Caco-2 (cell line): ENCODE results near the gene GIT2. TPM values are rescaled to one million over a fixed set of nuclear protein-coding genes. Genes with fewer than 3 reads are reported as not detected.
"Not testable (repeated sequence)": the region's sequence is repeated elsewhere in the genome, so short reads cannot be mapped to it uniquely, and the experiment has no call there.

ENCODE experiments used
- BruUV-seq: library from RNA; stranded (reverse); fragments of 400-500 nt; replicated peaks from 2 replicates; lab custom pipeline; 2021; lab: Mats Ljungman, UMichigan
- CTCF ChIA-PET: fragments of 300-600 bp; sonication (Branson Sonifier 250); formaldehyde crosslinking; loops from one replicate; lab custom pipeline; 2022; ENCODE audit warnings: antibody characterized with exemption; lab: Charles Lee
- POLR2A ChIA-PET: fragments of 300-600 bp; sonication (Branson Sonifier 250); formaldehyde crosslinking; loops from one replicate; lab custom pipeline; 2022; ENCODE audit warnings: antibody characterized with exemption; lab: Charles Lee
- DNase-seq, 2 experiments: peaks; one replicate each; pipeline versions ENCODE4 v3.0.0 to v3.0.0-alpha.2; 2020 to 2022
- H3K27me3 ChIP-seq: replicated peaks from 2 replicates; pipeline ENCODE4 v1.6.0; 2011; ENCODE audit warnings: low read length; ENCODE audit not compliant: control insufficient read depth, insufficient read depth
- H3K36me3 ChIP-seq: 2 replicates; pipeline ENCODE4 v1.5.1; 2011; ENCODE audit warnings: low read length; ENCODE audit not compliant: control insufficient read depth, insufficient read depth
- H3K4me1 ChIP-seq: fragments of 250-450 bp; sonication (Bioruptor Pico); 2 replicates; pipeline ENCODE4 v1.5.1; 2020; ENCODE audit warnings: mild to moderate bottlenecking
- H3K4me3 ChIP-seq: 2 replicates; pipeline ENCODE4 v1.5.1; 2011; ENCODE audit warnings: low read depth, mild to moderate bottlenecking, control low read depth, low read length
- H3K9me3 ChIP-seq: fragments of 250-450 bp; sonication (Bioruptor Pico); 2 replicates; pipeline ENCODE4 v1.5.1; 2020; ENCODE audit warnings: mild to moderate bottlenecking, moderate library complexity
- H3K27ac Mint-ChIP-seq: one replicate; pipeline ENCODE4 v1.8.0; 2022; ENCODE audit warnings: mixed read lengths; ENCODE audit not compliant: unreplicated experiment
- H3K27me3 Mint-ChIP-seq: one replicate; pipeline ENCODE4 v1.8.0; 2022; ENCODE audit warnings: mixed read lengths; ENCODE audit not compliant: insufficient read depth, unreplicated experiment
- H3K36me3 Mint-ChIP-seq: one replicate; pipeline ENCODE4 v1.8.0; 2022; ENCODE audit warnings: mild to moderate bottlenecking, mixed read lengths; ENCODE audit not compliant: insufficient read depth, unreplicated experiment
- H3K4me1 Mint-ChIP-seq: one replicate; pipeline ENCODE4 v1.8.0; 2022; ENCODE audit warnings: low read depth, mixed read lengths; ENCODE audit not compliant: unreplicated experiment
- H3K4me3 Mint-ChIP-seq: one replicate; pipeline ENCODE4 v1.8.0; 2022; ENCODE audit warnings: mild to moderate bottlenecking, moderate library complexity, mixed read lengths; ENCODE audit not compliant: unreplicated experiment
- H3K9me3 Mint-ChIP-seq: one replicate; pipeline ENCODE4 v1.8.0; 2022; ENCODE audit warnings: mixed read lengths; ENCODE audit not compliant: unreplicated experiment
- CTCF ChIP-seq, 2 experiments: fragments of 200-600 bp in 1 of 2; IDR thresholded peaks; 1 replicate in 1 of 2; 2 replicates in 1 of 2; pipeline versions ENCODE4 v1.5.1 to v1.8.0; 2011 to 2022; ENCODE audit warnings: antibody characterized with exemption in 1 of 2, control low read depth in 1 of 2, inconsistent platforms in 1 of 2, low read depth in 1 of 2, low read length in 1 of 2, mild to moderate bottlenecking in 1 of 2, moderate library complexity in 1 of 2; ENCODE audit not compliant: insufficient read depth in 1 of 2, severe bottlenecking in 1 of 2, unreplicated experiment in 1 of 2
- intact Hi-C: fragments of 100-400 bp; cut with micrococcal nuclease; formaldehyde crosslinking; loops from one replicate; pipeline ENCODE4 v1.10.0; 2022; ENCODE audit not compliant: unreplicated experiment
- total RNA-seq: library from RNA; stranded (reverse); gene quantifications from 2 replicates; pipeline ENCODE4 v1.2.3, GENCODE V29; 2022

GIT2 gene
- total RNA-seq, 1 experiment from 2014 or later, result 29.3 TPM

- Histone ChIP-seq H3K4me3 (peak overlapping the region; percentile 65), H3K4me1 (peaks cover 4% of the 10 kb centered on the region; the same call in 1 of the 2 replicates), H3K36me3 (no peaks in the 10 kb centered on the region; the same call in 1 of the 2 replicates), H3K9me3 (no peaks in the 10 kb centered on the region), H3K27me3 (no peaks in the 10 kb centered on the region)
- ChIA-PET POLR2A (interaction anchor here (0.6 to 0.7 kb wide), 3 partner anchors 13 to 181 kb away, joined by 3 to 5 read pairs (median 3); no protein-coding TSS in a partner anchor), CTCF (interaction anchor here (0.6 to 1.3 kb wide), 3 partner anchors 19 to 223 kb away, joined by 3 to 5 read pairs (median 3); partner anchors contain the start of gene IFT81)
- Mint-ChIP-seq H3K27me3 (no peaks in the 10 kb centered on the region), H3K4me3 (peak overlapping the region; percentile 99), H3K4me1 (peaks cover 18% of the 10 kb centered on the region), H3K27ac (peak overlapping the region; percentile 99), H3K9me3 (no peaks in the 10 kb centered on the region), H3K36me3 (peaks cover 26% of the 10 kb centered on the region)
- BruUV-seq, result no TSS peak
- no peak for DNase-seq
- intact Hi-C loops, result no loop called here
- no peak for TF ChIP-seq CTCF (IDR thresholded peaks at IDR 0.05; ENCODE audit: insufficient read depth in 1 of 2, low read depth in 1 of 2, low read length in 1 of 2, severe bottlenecking in 1 of 2, unreplicated experiment in 1 of 2)
Measured at GRCh38 chr12:109900752-109901580, 95.2 kb downstream of the GIT2 start.

GRCh38 chr12:109899783-109900751, 96.1 kb downstream of the GIT2 start, which contains the start of gene TCHP:
Gene TCHP, plus strand, starts transcription at chr12:109900274. Its CDS starts 2,753 bp downstream, at chr12:109903027.
- Histone ChIP-seq H3K4me1 (peaks cover 4% of the 10 kb centered on the region; the same call in 1 of the 2 replicates), H3K9me3 (no peaks in the 10 kb centered on the region), H3K36me3 (no peaks in the 10 kb centered on the region; the same call in 1 of the 2 replicates), H3K4me3 (peak within 1 kb of the TSS; percentile 65), H3K27me3 (no peaks in the 10 kb centered on the region)
- Mint-ChIP-seq H3K27me3 (no peaks in the 10 kb centered on the region), H3K4me1 (peaks cover 18% of the 10 kb centered on the region), H3K9me3 (no peaks in the 10 kb centered on the region), H3K27ac (peak within 1 kb of the TSS; percentile 99), H3K4me3 (peak within 1 kb of the TSS; percentile 99), H3K36me3 (peaks cover 22% of the 10 kb centered on the region)
- peak; percentile 82 to 84 for DNase-seq
- intact Hi-C loops, result no loop called here
- peak in 1 of 2 experiments; percentile 33 for TF ChIP-seq CTCF (IDR thresholded peaks at IDR 0.05; ENCODE audit: insufficient read depth in 1 of 2, low read depth in 1 of 2, low read length in 1 of 2, severe bottlenecking in 1 of 2, unreplicated experiment in 1 of 2)
- CTCF ChIA-PET, result interaction anchor here (0.6 to 1.3 kb wide), 4 partner anchors 20 to 224 kb away, joined by 3 to 5 read pairs (median 3); partner anchors contain the start of gene IFT81
- POLR2A ChIA-PET, result interaction anchor here (0.6 to 0.7 kb wide), 3 partner anchors 14 to 180 kb away, joined by 3 to 5 read pairs (median 3); no protein-coding TSS in a partner anchor
- TSS peak; percentile 56 for BruUV-seq

GRCh38 chr12:109899345-109899744, 96.8 kb downstream of the GIT2 start:
- BruUV-seq, H3K36me3 ChIP-seq, H3K4me1 ChIP-seq, POLR2A ChIA-PET, H3K4me3 Mint-ChIP-seq, DNase-seq, CTCF ChIA-PET, H3K27me3 Mint-ChIP-seq, H3K27me3 ChIP-seq, H3K9me3 Mint-ChIP-seq, H3K9me3 ChIP-seq, H3K27ac Mint-ChIP-seq, intact Hi-C loops: not testable (repeated sequence)
- H3K36me3 Mint-ChIP-seq, result peaks cover 15% of the 10 kb centered on the region
- H3K4me3 ChIP-seq, result peak overlapping the region; percentile 65; the same call in 1 of the 2 replicates
- peaks cover 18% of the 10 kb centered on the region for H3K4me1 Mint-ChIP-seq
